Stimulated activated CD8-positive, alpha-beta memory T cell treated with anti-CD3 and anti-CD28 coated beads, Interleukin-2, amount 100 ng/mL, for 1 hour (primary cell): ENCODE measurements around the gene PI4KA.
"Not testable (repeated sequence)": the region's sequence is repeated elsewhere in the genome, so short reads cannot be mapped to it uniquely, and the experiment has no call there.

Experiments used
- DNase-seq, 2 donors: peaks; one replicate each; pipeline ENCODE4 v3.0.0-alpha.2; 2020; ENCODE audit warnings: low read depth in 2 of 2

The PI4KA gene

DNA sequence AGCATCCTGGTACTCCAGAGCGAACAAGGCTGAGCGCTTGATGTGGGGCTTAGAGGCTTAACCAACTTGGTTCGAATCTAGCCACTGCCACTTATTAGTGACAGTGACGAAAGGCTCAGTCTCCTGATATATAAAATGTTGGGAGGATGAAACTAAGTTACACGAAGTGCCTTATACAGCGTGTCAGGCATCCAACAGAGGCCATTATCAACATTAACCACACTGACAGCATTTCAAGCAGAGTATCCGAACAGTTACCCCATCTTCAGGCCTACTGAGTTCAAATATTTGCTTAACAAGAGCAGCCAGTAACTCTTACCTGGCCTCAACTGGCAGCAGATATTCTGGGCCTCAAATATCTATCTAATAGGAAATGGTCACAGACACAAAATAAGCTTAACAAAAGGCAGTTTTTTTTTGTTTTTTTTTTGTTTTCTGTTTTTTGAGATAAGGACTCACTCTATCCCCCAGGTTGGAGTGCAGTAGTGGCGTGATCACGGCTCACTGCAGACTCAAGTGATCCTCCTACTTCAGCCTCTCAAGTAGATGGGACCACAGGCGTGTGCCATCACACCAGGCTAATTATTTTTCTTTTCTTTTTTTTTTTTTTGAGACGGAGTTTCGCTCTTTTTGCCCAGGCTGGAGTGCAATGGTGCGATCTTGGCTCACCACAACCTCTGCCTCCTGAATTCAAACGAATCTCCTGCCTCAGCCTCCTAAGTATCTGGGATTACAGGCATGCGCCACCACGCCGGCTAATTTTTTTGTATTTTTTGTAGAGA is 81.8 kb downstream of the PI4KA start:
- no peak for DNase-seq

GRCh38 chr22:20775342-20775895 is 83.2 kb downstream of the PI4KA start:
- no peak for DNase-seq

GRCh38 chr22:20774882-20775281 is 83.7 kb downstream of the PI4KA start:
- DNase-seq: no peak

GRCh38 chr22:20773793-20774212 is 84.8 kb downstream of the PI4KA start, which contains the start of gene SERPIND1:
TSS of gene SERPIND1 (plus strand) at chr22:20774113. CDS start at chr22:20779313, 5,200 bp downstream.
- DNase-seq: no peak

DNA sequence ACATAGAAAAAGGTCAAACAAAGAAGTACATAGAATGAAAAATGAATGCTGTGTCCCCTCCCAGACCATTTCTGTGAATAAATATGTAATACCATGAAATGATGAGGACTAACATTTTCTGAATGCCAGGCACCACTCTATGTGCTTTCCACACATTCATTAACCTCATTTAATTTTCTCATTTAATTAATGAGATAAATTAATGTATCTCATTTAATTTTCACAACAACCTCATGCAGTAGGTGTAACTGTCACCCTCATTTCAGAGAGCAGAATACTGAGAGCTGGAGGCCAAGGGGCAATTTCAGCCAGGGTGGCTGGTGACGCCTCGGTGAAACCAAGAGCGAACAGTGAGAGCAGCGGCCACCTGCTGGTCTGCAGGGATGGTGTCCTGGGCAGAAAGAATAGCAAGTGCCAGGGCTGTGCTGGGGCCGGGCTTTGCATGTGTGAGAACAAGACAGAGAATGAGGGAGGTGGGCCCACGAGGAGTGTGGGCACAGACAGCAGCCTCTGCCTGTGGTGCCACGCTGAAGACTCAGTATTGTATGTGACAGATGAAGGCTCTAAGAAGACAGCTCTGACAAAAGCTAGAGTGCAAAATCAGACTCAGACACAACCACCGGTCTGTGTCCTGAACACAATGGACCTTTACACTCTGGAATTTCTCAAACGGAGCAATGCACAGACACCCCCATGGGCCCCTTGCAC is 86.5 kb downstream of the PI4KA start:
- no peak for DNase-seq

GRCh38 chr22:20769496-20769826 is 89.2 kb downstream of the PI4KA start:
- not testable (repeated sequence) for DNase-seq

- no peak for DNase-seq
Measured at GRCh38 chr22:20766530-20766929, 92.1 kb downstream of the PI4KA start.

GRCh38 chr22:20765938-20766337 is 92.7 kb downstream of the PI4KA start:
- no peak for DNase-seq

DNA sequence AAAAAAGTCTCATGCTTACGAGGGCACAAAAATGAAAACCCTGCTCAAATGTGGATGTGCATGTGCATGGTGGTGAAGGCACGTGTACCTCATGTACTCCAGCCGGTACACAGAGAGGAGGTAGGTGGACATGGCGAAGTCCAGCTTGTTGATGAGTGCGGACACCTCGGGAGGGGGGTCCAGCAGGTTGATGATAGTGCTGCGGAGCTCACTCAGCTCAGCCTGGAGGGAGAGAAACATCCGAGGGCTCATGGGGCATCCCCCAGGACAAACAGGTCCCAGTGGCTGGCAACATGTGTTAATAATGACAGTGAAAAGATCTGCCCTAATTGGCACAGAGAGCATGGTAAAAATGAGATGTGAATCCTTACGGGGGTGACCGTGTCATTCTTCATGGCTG is 93.9 kb downstream of the PI4KA start:
- no peak for DNase-seq

DNA sequence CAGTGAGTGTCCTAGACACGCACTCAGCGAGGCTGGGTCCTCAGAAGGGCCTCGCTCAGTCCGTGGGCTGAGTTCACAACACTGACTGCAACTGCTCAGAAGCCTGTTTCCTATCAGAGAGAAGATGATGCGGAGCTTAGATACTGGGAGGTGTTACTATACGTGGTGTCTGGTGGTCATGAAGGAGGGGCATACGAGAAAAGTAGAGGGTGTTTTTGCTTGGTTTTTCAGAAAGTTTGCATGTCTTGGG is 94.2 kb downstream of the PI4KA start:
- DNase-seq: no peak

GRCh38 chr22:20763630-20764470 is 94.8 kb downstream of the PI4KA start:
- DNase-seq: no peak

DNA sequence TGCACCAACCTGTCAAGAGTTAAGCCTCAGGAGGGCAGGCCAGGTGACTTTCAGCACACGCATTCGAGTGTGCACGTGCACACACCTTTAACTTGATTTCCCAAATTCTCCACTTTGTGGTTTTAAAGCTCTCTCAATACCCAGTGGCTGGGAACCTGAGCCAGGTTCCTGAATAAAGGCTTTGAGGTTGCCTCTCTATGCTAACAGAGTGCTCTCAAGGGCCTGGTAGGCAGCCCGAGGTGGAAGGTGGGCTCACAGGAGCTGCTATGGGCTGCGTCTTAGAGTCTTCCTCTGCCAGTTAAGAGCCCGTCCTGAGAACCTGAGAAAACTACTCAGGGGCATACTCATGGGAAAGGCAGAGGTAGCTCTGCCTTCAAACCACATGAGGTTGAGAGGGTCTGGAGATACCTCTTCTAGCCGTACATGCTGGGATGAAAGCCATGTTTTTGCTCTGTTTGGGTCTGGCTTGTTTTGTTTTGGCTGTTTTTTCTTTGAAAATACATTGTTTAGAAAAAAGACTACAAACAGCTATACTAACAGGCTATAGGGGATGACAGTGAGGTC is 96.3 kb downstream of the PI4KA start:
- no peak for DNase-seq

DNA sequence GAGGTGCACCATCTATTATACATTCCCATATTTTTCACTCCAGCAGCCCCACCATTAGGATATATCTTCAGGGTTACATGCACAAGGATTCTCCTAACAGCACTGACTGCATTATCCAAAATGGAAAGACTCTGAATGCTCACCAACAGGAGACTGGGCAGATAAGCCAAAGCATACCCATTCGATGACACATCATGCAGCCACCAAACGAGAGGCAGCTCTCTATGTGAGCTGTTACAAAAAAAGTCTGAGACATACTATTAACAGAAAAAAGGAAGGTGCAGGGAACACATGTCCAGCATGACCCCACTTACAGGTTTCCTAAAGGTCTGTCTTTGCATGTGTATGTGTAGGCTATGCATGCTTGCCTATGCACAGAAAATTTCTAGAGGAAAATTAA is 97.1 kb downstream of the PI4KA start:
- DNase-seq: no peak

DNA sequence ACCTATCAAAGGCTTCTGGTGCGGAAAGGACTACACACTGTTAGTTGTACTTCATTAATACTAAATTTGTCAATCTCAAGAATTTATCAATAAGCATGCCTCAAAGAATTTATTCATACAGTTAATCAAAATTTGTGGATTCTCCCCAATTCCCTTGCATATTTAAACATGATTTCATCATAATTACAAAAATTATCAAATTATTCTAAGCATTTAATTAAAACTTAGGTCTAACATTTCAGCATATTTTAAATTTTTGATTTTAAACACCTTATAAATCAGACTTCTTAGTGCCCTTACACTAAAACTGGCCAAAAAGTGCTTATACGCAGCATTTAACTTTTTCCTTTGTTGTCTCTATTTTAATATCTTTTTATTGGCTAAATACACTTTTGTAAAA is 98.5 kb downstream of the PI4KA start:
- no peak for DNase-seq

GRCh38 chr22:20758688-20759087 is 99.9 kb downstream of the PI4KA start:
- DNase-seq: no peak

DNA sequence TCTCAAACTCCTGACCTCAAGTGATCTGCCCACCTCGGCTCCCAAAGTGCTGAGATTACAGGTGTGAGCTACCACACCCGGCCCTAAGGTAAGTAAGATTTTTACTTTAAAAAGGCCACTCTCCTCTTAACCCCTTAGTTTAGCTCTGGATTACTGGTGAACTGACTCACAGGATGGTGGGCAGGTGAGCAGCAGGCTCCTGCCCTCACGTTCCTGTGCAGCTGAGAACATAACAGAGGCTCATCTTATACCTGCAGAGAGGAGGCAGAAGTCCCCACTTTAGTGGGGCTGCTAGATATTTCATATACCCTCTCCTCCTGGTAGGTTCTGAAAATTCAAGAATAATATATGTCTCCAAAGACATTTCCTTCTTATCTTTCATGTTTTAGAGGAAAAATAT is 101.8 kb downstream of the PI4KA start:
- DNase-seq: no peak

DNA sequence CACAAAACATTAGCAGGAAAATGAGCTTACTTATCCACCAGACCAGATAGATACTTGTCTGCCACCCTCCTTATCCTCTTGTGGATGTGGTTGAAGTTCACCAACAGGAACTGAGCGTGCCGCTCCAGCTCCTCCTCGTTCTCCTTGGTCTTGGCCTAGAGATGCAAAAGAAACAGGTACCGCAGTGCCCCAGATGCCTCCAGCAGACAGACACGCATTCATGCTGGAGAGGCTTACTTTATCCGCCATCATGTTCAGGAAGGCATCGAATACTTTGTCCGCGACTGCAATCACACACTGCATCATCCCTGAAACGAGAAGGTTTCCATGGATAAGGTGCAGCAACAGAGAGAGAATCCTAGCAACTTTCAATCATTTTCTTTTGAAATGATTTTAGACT is 105.7 kb downstream of the PI4KA start:
- DNase-seq: no peak

- DNase-seq: no peak
Measured at GRCh38 chr22:20752104-20752741, 106.4 kb downstream of the PI4KA start.

DNA sequence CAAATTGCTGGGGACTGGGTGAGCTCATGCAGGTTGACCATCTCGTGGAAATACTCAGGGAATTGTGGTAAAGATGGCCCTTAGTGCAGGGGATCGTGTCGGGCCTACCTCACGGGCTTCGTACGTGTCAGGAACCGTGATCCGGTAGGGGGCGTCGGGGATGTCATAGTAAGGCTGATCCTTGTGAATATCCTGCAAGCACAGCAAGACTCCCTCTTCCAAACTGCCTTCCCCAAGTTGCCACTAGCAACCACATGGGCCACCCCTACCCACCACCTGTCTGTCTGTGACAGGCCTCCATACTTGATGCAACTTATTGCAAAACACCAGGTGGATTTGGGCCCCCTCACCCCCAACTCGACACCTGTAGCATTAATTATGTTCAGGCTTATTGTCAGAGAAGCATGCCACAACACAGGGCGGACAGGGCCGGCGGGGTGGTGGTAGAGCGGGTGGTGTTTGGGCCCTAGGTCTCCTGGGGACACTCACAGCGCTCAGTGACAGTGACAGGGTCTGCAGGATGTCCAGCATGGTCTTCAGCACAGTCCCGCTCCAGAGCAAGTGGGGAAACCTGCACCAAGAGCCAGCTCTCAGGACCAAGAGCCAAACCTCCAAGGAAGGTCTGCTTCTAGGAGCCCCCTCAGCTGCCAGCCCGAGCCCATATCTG is 107.3 kb downstream of the PI4KA start:
- DNase-seq: no peak

DNA sequence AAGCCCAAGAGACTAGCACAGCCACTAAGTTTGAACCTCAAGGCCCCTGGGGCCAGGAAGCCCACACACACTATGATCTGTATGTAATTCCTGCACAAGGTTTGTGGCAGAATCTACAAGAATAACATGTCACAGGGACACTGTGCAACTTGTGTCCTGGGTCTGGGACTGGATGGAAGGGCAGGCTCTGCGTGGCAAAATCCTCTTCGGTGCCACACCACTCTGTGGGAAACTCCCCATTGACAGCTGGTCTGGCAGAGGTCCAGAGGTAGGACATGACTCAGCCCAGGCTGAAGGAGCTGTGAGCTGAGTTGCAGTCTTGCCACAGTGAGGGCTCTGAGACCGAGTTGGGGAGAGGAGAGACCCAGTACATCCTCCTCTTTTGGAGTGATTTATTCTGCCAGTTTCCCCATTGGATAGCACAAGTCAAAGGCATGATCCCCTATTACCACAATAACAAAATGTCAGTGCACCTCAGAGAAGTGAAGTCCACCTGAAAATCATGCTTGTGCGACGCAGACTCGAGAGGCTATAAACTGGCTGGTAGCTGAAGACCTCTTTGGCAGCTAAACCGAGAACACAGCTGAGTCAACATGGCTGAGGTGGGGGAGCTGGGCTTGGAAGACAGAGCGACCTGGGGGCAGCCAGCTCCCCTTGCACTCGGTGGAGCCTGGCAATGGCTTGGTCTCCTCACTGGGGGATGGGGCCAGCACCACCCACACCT is 108.0 kb downstream of the PI4KA start:
- no peak for DNase-seq
